Iris pigment epithelial cell (primary cell): ENCODE data around the gene CTNNB1.

Experiments used
- DNase-seq: peaks from one replicate; pipeline ENCODE4 v3.0.0-alpha.2; 2011; ENCODE audit warnings: low read depth

Gene CTNNB1

DNA sequence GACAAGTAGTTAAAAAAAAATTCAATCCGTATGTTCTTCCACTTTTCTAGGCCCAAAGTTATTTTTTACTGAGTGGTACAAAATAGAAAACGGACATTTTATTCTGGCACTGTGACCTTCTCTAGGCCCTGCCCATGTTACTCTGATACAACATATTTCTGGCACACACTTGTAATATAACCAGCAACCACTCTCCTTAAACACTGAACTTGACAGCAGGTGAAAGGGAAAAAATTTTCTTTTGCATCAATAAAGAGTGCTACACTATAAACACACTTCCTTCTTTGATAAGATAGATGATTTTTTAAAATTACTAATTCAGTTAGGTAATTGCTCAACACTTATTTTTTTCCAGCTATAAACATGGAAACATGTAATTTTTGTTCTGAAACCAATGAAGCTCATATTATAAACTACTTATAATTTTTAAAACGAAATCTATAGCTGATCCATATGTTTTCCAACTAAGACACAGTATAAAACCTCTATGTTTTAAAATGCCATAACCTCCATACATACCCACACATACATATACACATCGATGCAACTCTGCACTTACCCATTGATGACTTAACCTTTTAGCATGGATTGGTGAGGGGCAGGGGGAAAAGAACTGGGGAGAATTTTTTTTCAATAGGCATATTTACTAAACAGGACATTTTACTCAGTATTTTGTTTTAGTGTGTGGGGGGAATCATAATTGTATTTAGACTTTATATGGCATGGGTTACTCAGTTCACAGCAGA, 5.3 kb upstream of the CTNNB1 start:
- no peak for DNase-seq

DNA sequence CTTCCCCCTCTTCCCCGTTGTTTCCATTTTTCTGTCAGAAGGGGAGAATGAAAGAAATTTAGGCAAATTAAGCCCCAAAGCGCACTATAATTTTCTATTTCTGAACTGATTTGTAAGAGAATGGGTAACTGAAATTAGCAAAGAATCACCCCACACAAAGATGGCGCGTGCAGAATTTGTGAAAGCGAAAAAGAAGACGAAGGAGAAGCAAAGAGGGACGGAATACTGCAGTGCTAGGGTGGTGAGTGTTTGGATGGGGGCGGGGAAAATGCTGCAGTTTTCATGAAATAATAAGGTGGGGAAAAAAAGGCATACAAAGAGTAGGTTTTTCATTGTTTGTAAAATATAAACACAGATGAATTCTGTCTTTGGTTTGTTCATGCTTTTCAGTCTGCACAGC, 4.6 kb upstream of the CTNNB1 start:
- DNase-seq: no peak

DNA sequence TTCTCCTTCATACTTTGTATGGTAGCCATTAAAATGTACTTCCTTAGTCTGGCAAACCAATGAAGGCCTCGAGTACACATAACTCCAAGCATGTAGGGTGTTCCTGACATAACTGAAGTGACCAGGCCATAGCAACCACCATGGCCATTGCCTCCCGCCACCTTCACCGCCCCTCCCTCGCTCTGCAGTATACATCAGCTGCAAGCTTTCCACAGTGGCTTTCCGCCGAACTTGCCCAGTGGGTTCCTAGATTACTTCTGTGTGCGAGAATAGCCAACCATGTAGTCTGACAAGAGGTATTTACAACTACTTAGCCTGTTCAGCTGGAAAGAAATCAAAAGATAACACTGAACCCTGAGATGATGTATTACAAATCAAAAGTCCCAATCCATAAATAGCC, 3.4 kb upstream of the CTNNB1 start:
- DNase-seq: no peak

DNA sequence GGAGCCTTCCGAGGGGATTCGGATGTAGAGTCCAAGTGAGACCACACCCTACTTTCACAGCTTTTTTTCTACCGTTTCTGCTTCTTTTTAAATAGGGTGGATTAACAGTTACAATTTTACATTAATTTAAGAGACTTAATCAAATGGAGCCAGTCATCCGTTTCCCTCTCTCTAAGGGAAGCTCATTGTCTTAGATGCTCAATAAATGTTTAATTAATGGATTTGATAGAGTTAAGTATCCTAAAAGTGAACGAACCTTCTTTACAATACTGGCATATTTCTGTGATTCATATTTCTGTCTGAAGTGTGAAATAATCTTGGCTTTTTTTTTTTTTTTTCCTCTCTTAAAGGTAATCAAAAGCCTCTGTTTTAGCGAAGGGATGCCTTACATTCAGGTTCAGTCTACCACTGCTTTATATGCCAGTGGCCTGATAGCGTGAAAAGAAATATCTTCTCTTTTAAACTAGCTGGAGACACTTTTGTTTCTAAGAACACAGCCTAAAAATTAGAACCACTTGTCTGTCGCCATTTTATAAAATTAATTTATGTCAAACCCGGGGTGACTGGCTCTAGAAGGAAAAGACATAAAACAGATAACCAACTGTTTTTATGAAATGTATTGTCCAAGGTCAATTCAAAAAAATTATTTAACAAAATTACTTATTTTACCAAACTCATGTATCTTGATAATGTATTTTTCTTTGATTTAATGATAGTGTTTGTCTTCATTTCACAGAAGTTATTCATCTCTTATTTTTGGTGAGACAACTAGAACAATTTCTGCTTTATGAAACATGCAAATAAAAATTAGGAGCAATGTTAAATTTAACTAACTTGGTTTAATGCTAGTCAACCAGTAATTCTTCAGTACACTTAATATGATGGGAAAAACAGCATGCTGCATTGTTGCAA, 2.5 kb upstream of the CTNNB1 start:
- DNase-seq: no peak

DNA sequence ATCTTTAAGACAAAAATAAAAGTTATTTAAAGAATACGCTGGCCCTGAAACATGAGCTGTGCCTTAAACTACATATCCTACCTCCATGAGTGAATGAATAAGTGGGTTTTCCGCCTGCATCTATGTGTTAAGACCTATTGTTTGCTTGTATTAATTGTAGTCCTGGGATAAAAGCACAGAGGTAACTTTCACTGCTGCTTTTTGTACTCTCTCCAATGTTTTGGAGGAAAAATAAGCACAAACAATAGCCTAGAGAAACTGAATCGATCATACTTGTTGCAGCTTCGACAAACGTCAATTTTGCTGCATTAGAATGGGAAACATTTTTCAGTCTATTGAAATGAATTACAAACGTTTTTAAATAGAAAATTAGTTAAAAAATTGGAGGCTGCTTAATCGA, 1.3 kb upstream of the CTNNB1 start:
- no peak for DNase-seq

DNA sequence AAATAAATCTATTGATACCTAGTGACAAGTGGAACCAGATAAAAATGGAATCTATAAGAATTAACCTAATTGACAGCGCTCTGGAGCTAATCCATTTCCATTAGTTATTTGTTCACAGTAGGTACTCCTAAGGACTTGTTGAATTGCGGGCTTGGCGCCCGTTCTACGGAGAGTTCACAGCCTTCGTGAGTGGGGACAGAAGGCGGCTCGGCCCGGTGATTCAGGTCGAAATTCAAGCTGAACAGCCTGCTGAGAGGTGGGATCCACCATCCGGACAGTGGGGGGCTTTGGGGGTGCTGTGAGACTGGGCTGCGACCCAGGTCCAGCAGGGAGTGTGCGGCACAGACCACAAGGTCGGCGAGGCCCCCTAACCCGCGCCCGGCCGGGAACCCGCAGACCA, 779 bp upstream of the CTNNB1 start:
- DNase-seq: no peak

DNA sequence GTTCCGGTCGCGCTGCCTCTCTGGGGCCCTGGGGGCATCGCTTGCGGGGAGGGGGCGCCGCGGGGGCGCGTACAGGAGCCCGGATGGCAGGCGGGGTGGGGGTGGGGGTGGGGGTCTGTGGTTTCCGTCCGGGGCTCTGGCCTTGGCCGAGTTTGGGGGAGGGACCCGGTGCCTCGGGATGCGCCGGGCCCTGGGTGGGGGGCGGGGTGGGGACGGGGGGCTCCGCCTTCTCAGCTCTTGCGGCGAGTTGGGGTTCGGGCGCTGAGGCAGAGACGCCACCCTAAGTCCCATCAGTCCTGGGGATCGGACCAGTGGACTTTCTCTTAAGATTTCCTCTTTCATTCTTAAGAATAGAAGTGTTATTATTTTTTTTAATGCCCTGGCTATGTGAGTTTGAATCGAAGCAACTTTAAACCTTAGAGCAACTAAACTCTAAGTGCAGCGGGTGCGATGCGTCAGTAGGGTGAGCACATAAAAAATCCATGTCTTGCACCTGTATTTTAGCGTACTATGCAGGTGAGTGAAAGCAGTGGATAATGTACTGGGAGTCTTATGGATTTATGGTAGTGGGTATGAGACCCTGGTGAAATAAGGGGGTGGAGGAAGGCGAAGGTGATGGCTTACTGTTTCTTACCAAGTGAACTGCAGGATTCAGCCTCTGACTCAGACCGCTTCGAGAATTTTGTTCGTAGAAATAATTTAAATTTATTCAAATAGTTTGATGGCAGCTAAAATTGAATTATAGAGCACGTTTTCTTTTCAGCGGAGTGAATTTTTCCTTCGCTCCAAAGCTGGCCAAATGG, 762 bp downstream of the CTNNB1 start:
- peak; percentile 29 for DNase-seq

DNA sequence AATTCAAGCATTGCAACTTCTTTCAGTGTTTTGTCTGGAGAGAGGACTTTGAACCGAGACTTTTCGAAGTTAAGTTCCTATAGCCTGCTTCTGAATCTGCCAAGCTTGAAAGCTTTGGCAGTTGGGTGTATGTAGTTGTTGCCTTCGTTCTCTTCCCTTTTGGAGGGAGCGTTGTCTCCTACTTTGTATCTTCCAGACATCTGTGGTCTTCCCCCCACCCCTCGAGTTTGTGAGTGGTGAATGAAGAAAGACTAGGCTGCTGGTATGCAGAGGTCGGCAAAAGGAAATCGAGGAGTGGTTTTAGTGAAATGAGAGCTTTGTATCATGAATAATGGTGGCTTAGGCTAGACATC, 1.3 kb downstream of the CTNNB1 start:
- DNase-seq: peak; percentile 80

DNA sequence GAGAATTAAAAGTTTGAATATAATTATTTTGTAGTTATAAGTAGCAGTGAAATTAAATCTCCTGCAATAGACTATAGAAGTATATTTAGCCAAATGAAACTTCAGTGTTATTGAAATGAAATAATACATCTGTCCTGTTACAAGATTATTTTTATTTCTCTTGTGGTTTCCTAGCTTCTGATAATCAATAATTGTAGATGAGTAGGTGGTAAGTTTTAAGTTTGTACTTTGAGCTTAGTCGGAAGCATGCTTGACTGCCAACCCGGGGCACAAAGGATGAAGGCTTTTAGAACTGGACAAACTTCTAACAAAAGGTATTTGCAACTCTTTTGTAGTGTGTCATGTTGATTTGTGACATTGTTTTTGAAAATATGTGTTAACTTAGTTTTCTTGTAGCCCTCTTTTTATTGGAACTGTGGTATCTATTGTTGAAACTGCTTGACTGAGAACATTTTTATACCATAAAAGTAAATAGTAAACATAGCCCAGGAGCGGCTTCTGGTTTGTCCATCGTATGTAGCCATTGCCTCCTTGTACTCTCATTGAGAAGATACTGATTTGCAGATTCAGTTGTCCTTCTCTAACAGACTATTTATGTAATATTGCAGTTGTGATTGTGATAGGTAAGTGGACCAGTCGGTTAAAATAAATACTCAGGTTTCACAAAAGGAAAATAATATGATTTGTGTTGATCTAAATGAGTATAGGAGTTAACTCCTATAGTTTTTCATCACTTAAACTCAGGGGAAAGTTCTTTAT, 2.9 kb downstream of the CTNNB1 start:
- DNase-seq: no peak

DNA sequence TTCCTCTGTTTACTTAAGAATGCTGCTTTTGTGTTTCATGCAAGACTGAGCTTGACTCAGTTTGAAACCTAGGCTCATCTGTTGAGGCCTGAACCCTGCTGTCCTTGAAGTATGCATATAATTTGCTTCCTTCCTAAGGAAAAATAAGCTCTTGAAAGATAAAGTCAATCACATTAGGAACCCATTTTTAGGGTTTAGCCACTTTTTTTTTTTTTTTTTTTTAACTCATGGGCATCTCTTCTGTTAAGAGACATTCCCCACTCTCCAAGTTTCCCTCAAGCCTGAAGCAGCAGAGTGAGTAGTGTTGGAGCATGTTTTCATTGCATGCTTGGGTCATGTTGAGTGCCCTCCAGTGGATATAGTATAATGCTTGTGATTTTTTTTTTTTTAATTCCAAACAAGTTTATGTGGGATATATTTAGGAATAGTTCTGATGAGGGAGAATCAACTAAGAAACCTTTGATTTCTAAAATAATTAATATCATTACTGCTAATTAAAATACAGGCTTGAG, 3.6 kb downstream of the CTNNB1 start:
- peak; percentile 67 for DNase-seq

DNA sequence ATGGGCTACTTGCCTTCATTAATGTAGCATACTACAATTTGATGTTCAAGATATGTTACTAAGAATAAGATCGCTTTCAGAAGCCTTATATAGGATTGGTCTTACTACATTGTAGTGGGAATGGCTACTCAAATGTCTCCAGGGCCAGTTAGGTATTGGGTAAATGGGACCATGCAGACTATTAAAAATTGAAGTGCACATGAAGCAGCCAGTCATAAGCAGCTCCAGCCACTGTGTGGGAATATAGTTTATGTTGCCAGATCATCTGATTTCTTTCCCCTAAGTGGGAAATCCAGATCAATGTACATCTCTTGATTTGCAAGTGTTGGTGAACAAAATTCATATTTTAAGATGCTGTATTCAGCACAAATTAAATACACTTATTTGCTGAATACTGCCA, 5.1 kb downstream of the CTNNB1 start:
- no peak for DNase-seq

DNA sequence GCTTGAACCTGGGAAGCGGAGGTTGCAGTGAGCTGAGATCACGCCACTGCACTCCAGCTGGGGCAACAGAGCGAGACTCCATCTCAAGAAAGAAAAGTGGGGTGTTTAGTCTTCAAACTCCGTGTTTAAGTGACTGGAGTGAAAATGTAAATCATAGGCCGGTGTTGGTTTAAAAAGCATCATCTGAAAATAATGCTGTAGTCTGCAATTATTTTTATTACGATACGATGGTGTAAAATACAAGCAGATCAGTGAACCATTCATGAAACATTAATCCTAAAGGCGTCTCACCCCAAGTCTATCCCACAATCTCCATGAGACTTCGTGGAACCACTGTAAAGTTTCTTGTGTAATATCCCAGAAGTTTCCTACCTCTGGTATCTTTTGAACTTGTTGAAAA, 6.3 kb downstream of the CTNNB1 start:
- no peak for DNase-seq

DNA sequence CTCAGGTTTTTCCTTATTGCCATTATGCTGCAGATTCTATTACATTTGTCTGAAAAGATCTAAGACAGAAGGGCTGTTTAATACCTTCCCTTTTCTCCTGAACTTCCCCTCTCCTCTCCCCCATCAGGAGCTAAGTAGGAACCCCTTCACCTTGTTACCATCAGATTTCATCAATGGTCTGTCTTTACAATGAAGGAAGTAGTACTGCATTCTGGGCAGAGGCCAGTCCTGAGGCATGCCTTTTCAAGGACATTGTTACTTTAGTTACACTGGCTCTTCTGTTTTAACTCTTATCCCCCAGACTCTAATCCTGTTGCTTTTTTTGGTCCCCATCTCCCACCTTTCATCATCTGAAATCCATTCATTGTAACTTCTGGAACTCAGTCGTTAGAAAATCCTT, 8.1 kb downstream of the CTNNB1 start:
- DNase-seq: no peak

DNA sequence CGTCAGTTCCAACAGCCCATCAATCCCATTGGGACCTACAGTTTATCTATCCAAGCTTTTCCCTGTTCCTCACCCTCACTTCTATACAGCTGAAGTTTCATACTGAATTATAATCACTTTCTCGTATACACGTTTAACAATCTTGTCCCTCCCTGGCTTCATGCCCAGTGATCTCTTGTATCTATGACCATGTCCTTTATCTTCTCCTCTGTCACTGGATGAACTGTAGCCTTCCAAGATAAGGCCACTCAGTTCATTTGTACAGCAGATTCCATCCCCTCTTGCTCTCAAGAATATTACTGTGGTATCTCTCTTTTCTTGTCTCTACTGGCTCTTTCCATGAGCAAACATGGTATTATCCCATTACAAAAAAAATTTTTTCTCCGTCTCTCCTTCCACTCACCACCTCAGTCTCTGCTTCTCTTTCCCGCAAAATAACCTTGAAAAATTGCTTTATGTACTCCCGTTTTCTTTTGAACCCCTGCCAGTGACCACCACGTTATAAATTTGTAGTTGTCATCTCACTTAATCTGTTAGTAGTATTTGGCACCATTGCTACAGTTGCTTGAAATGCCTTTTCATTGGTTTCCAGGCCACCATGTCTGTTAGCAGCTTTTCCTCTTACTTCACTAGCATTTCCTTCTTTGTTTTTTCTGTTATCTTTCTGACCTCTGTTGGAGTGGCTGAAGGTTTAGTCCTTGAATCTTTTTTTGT, 9.4 kb downstream of the CTNNB1 start:
- DNase-seq: no peak

DNA sequence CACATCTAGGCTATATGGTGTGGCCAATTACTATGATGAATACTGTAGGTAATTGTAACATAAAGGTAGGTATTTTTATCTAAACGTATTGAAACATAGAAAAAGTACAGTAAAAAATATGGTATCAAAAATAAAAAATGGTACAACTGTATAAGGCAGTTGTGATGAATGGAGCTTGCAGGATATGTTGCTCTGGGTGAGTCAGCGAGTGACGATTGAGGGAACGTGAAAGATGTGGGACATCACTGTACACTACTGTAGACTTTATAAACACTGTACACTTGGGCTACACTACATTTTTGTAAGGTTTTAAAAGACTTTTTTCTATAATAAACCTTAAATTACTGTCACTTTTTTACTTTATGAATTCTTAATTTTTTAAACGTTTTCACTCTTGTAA, 10.3 kb downstream of the CTNNB1 start:
- DNase-seq: no peak

DNA sequence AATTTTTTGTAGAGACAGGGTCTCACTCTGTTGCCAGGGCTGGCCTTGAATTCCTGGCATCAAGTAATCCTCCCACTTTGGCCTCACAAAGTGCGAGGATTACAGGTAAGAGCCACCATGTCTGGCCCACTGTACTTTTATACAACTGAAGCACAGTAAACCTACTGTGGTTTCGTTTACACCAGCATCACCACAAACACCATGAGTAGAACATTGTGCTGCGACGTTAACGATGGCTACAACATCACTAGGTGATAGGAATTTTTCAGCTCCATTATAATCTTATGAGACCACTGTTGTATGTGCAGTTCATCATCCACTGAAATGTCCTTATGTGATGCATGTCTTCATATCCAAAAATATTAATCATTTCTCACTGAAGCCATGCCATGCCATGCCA, 11.7 kb downstream of the CTNNB1 start:
- no peak for DNase-seq

DNA sequence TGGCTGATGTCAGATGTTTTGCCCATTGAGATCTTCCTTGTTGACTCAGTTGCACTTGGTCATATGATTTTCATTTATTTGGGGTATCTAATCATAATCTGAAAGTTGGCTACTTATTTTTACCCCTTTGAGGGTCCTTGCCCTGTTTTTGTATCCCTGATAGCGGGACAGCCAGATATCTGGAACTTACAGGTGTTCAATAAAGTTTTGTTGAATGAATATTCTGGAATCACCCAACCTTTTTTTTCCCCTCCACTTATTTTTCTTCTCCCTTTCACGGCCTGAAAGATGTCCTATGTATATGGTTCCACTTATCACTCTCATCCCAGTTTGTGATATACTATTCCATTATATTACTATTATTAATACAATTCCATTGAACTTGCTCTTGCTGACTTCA, 12.8 kb downstream of the CTNNB1 start:
- DNase-seq: no peak

DNA sequence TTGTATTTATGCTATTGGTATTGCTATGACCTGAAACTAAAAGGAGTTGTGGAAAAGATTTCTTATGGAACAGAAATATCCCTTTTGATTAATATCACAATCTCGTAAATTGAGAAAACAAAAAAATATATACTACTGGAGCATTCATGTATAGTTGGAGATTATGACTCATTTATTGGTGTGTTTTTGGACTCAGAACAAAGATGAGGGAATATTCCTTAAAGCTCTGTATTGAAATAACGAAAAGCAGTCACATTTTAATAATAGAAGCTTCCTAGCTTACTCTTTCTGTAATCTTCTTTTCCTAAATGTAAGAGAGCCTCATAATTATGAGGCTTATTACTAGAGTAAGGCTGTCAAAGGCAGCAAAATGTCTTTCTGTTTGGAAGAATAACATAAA, 14.3 kb downstream of the CTNNB1 start:
- no peak for DNase-seq

DNA sequence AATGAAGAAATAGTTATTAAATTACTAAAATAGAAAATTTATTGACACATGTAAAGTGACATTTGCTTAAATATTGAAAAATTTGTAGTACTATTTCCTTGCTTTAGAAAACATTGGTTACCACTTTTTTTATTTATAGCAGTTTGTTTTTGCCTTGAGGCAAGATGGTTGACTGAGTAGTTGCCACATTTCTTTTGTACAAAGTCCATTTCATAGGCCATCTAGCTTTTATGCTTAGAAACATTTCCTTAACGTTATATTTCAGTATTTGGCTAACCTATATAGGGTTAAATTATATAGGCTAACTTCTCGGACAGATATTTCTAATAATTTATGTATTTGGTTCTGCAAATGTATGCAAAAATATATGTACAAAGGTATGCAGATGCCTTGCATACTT, 17.1 kb downstream of the CTNNB1 start:
- DNase-seq: no peak

DNA sequence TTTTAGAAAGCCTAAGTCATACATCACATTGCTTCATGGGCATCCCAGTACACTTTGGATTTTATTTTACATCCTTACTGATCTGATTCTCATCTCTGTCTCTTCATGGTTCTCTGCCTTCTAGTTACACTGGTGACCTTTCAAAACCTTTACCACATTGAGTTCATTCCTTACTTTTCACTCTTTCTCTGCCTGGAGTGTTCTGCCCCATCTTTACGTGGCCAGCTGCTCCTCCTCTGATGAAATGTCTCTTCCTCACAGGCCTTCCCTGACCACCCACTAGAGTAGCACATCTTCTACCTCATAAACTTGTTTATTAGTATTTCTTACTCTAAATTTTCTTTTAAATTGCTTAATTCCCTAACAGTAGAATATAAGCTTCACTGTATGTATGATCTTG, 17.7 kb downstream of the CTNNB1 start:
- no peak for DNase-seq

DNA sequence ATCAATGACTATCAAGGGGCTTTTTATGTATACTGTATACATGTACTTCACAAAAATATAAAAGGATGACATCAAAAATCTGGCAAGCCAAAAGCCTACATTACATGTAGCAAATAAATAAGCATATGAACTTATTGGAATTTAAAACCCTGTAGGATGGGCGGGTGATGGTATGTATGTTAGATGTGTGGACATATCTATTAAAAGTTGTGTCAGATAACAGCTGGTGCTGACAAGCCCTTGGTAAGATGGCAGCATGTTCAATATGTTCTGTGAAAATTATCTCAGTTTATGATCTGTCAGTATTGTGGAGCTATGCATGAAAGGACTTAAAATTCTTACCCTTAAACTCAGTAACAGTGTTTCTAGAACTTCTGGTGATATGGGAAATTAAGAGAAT, 20.1 kb downstream of the CTNNB1 start:
- DNase-seq: no peak
